HG03159 (cell line): Measurements from ENCODE around the gene KLHL21.
A peak's percentile ranks its signal among the peaks of the same experiment; 100 is the strongest.

Experiments used
- ATAC-seq: cut with Tn5 transposase; IDR thresholded peaks from one replicate; pipeline ENCODE4 v1.9.1; 2021; ENCODE audit warnings: mild to moderate bottlenecking, moderate library complexity; ENCODE audit not compliant: unreplicated experiment

The KLHL21 gene

DNA sequence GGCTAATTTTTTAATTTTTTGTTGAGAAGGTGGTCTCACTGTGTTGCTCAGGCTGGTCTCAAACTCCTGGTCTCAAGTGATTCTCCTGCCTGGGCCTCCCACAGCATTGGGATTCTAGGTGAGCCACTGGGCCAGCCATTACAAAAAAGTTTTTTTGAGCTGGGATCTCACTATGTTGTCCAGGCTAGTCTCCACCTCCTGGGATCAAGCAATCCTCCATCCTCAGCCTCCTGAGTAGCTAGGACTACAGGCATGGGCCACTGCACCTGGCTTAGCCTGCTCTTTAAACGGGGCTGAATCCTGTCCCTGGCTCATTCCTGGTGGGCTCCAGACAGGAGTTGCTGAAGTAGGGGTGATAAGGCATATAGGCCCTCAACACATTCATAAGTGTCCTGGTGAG, 45.1 kb downstream of the KLHL21 start:
- no peak for ATAC-seq

DNA sequence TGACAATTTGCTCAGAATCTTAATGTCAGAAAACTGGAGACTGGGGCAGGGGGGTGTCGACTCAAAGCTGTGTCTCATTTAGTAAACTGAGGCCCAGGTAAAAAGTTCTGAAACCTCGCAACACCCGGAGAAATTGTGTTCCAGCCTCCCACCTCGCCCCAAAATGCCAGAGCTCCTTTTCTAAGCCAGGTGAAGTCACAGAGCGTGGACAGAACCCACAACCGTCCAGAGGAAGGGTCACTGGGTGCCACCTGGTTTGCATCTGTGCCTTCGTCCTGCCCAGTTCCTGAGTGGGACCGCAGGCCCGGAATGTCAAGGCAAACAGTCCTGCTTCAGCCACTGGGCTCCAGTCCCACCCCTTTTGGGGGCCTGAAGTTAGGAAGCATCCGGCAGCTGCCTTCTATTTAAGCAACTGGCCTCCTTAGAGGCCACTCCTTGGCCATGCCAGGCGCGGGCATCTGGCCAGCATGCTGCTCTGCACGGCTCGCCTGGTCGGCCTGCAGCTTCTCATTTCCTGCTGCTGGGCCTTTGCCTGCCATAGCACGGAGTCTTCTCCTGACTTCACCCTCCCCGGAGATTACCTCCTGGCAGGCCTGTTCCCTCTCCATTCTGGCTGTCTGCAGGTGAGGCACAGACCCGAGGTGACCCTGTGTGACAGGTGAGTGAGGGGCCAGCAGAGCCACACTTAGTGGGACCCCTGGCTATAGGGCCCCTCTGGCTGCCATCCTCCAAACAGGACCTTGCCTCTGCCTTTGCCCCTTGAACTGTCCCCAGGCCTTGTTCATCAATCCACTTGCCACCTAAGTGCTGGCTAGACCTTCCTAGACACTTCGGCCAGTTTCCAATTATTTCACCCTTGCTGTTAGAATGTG, 47.5 kb downstream of the KLHL21 start, which contains the start of gene TAS1R1:
TSS of gene TAS1R1 (plus strand) at position 401 of the 872 bp plus-strand sequence. CDS start at position 468, 67 bp downstream.
- ATAC-seq = no peak

GRCh38 chr1:6554031-6554906, 48.4 kb downstream of the KLHL21 start, which contains the start of gene NOL9:
Gene NOL9 (minus strand): TSS chr1:6554513. CDS start chr1:6554502, 11 bp downstream.
- ATAC-seq = peak; percentile 89

- ATAC-seq = no peak
Measured at GRCh38 chr1:6547301-6547700, 55.4 kb downstream of the KLHL21 start.

GRCh38 chr1:6546326-6546725, 56.3 kb downstream of the KLHL21 start:
- no peak for ATAC-seq

GRCh38 chr1:6545276-6546112, 57.2 kb downstream of the KLHL21 start:
- ATAC-seq = no peak

GRCh38 chr1:6544831-6545230, 57.8 kb downstream of the KLHL21 start:
- no peak for ATAC-seq
